GM15510 (cell line): ENCODE data around the gene B3GAT3.

Source experiments
- POLR2A ChIP-seq: IDR thresholded peaks from 3 replicates; pipeline ENCODE4 v1.6.1; 2011; ENCODE audit warnings: borderline replicate concordance; ENCODE audit not compliant: insufficient read length; ENCODE audit errors: extremely low read depth

B3GAT3 gene

DNA sequence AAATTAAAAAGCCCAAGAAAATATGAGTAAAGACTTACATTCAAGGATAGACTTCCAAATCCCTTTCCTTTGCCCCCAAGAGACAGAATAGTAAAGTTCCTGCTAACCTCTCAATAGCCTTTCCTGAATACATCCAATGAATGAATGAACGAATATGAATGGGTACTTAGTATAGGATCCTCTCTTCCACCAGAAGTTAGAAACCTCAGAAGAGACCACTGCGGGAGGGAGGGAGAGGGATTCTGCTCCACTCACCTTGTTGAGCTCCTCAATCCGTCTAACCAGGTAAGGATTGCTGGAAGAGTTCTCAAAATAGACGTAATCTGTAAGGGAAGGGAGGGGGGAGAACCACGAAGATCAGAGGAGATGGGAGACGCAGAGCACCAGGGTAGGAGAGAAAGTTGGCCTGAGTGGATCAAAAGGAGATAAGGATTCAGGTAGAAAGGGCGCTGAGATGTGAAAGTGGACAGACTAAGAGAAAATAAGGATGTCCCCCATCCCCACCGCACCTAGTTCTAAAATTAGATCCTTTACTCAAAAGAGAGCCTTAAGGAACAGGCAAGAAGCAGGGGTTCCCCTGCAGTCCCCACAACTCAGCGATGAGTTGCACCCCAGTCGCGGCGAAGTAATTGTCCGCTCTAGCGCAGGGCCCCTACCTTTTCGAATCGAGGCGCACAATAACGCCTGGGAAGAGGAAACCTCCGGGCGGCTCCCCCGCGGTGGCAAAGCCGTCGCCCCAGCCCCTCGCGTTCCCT is 21.2 kb downstream of the B3GAT3 start:
- no peak for TF ChIP-seq POLR2A

GRCh38 chr11:62599901-62600300 is 21.9 kb downstream of the B3GAT3 start:
- TF ChIP-seq POLR2A, result no peak

DNA sequence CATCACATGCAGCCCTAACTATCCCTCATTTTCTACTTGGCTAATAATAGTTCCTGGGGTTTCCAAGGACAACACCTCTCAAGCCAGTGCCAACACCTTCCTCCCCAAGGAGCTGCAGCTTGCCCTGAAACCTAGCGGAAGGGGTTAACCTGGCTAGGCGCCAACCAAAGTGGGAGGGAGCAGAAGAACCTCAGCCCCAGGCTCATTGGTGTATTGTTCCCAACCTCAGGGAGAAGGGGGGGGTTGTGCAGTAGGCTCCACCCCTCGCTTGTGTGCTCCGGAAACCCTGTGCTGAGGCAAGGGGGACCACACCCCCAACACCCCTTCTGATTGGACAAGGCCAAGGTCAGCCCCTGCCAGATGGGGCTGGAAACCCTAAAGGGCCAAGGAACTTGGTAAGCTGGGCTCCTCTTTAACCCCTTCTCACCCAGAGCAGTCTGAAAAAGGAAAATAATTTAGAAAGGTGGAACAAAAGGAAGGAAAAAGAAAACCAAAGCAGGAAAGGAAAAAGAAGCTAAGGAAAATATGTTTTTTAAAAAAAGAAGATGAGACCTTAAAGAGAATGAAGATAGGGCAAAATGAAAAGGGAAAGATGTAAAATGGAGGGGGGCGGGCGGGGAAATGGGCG is 22.6 kb downstream of the B3GAT3 start:
- TF ChIP-seq POLR2A, result no peak

GRCh38 chr11:62595124-62595523 is 26.7 kb downstream of the B3GAT3 start:
- TF ChIP-seq POLR2A, result no peak

- no peak for TF ChIP-seq POLR2A
Measured at GRCh38 chr11:62593434-62594044, 28.2 kb downstream of the B3GAT3 start.

- no peak for TF ChIP-seq POLR2A
Measured at GRCh38 chr11:62592989-62593421, 28.8 kb downstream of the B3GAT3 start.

- TF ChIP-seq POLR2A, result peak; percentile 12
Measured at GRCh38 chr11:62592146-62592815, 29.5 kb downstream of the B3GAT3 start.

- peak; percentile 95 for TF ChIP-seq POLR2A
Measured at GRCh38 chr11:62591448-62592145, 30.2 kb downstream of the B3GAT3 start, which contains the start of gene TUT1. TSS of gene TUT1 (minus strand) at chr11:62591523. CDS start at chr11:62591485, 38 bp downstream.

DNA sequence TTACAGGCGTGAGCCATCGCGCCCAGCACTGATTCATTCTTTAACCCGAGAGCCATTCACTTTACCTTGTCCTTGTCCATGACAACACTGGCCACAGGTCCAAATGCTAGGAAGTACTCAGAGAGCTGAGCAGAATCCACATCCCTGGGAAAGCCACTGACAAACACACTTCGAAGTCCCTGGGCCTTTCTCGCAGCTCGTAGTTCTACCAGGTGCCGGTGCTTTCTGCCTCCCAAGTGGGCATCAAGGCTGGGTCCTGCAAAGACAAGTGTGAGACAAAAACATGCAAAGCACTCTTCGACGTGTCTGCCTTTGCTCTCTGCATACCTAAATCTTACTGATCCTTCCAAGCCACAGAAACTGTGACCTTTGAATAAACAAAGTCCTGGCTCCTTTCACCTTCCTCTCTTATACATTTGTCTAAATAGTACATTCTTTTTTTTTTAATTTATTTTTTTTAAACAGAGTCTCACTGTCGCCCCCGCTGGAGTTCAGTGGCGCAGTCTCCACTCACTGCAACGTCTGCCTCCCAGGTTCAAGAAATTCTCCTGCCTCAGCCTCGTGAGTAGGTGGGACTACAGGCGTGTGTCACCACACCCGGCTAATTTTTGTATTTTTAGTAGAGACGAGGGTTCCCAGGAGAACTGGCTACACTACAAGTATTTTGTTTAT is 32.7 kb downstream of the B3GAT3 start:
- no peak for TF ChIP-seq POLR2A

GRCh38 chr11:62580959-62581715 is 40.6 kb downstream of the B3GAT3 start:
- no peak for TF ChIP-seq POLR2A

- no peak for TF ChIP-seq POLR2A
Measured at GRCh38 chr11:62579252-62579651, 42.5 kb downstream of the B3GAT3 start.

GRCh38 chr11:62578541-62578940 is 43.2 kb downstream of the B3GAT3 start:
- no peak for TF ChIP-seq POLR2A

DNA sequence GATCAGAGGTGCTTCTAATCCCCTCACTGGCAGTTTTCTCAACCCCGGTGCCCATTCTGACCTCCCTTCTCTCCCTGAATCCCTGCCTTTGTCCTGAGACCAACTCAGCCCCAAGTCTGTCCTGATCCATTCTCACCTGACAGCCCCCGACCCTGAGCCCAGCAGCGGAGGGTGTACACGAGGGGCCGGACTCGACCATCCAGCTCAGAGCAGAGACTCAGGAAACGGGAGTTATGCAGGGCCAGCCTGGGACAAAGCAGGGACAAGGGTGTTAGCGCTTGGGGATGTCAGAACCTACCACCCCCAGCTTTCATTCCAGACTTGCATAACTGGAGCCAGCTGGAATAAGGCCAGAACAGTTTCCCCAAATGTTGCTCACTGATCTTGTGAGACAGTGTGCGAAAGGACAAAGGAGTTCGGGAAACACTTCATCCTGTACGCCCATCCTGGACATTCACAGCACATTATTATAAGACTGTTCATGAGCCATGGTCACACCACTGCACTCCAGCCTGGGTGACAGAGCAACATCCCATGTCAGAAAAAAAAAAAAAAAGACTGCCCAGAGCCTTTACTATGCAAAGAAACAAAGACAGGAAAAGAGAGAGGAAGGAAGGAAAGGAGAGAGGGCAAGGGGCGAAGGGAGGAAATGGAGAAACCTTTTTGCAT is 44.6 kb downstream of the B3GAT3 start:
- TF ChIP-seq POLR2A, result no peak
